NCI-H1930 (cell line): ENCODE results near the gene RTF1.

Source experiments
- DNase-seq, 2 experiments: peaks; one replicate each; lab custom pipeline; 2025; lab: John Stamatoyannopoulos, UW

Gene RTF1

GRCh38 chr15:41506796-41507341 is 90.0 kb downstream of the RTF1 start:
- no peak for DNase-seq

GRCh38 chr15:41507820-41508290 is 91.0 kb downstream of the RTF1 start:
- DNase-seq, result no peak

GRCh38 chr15:41510728-41511127 is 93.8 kb downstream of the RTF1 start:
- no peak for DNase-seq

- no peak for DNase-seq
Measured at GRCh38 chr15:41511331-41511898, 94.5 kb downstream of the RTF1 start.

GRCh38 chr15:41511899-41512369 is 95.0 kb downstream of the RTF1 start:
- DNase-seq, result no peak

GRCh38 chr15:41512512-41512939 is 95.6 kb downstream of the RTF1 start:
- no peak for DNase-seq

- no peak for DNase-seq
Measured at GRCh38 chr15:41512940-41513505, 96.1 kb downstream of the RTF1 start.

- no peak for DNase-seq
Measured at GRCh38 chr15:41513506-41514227, 96.8 kb downstream of the RTF1 start, which contains the start of gene LTK. LTK (minus strand) TSS chr15:41513827; CDS start chr15:41513709, 118 bp downstream.

GRCh38 chr15:41517895-41518449 is 101.1 kb downstream of the RTF1 start:
- DNase-seq, result no peak

GRCh38 chr15:41520636-41521035 is 103.7 kb downstream of the RTF1 start:
- DNase-seq, result no peak

- DNase-seq, result no peak
Measured at GRCh38 chr15:41521614-41522013, 104.7 kb downstream of the RTF1 start.

GRCh38 chr15:41523097-41523496 is 106.2 kb downstream of the RTF1 start:
- no peak for DNase-seq

- DNase-seq, result no peak
Measured at GRCh38 chr15:41530363-41530956, 113.6 kb downstream of the RTF1 start.
